ENCODE results near the gene IFIT1.

DNA sequence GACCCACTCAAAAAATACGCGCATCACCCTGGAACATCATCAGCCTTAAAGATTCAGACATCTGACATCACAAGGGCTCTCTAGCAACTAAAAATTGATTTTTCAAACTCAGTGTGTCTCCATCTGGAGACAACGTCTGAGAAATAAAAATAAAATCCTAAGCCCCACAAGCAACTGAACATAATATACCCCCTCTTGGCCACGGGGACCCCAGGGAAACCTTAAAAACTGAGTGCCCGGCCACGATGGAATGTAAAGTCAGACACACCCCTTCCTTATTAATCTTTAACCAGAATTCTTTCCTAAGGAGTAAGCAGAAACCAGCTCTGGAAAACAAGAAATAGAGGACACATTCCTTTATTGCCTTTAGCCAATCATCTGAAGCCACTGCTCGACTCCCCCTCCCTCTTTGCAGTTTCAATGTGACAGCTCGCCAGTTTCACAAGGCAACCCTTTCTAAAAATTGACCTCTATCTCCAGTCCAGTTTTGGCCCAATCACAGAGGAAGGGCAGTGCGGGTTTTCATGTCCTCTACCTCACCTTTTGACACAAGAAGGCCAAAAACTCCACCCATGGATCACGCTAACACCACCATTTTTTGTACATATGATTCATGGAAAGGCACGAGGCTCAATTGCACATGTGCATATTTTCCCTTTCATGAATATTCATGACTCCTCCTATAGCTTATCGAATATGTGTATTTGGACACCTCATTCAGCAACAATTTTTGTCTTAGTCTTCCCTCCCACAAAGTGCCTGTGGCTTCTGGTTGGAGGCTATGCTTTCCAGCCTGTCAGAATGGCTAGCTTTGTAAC is 40.4 kb upstream of the IFIT1 start:
- TF ChIP-seq EZH2phosphoT487 (IDR thresholded peaks at IDR 0.05), result no peak
- TF ChIP-seq, protein P1, sequence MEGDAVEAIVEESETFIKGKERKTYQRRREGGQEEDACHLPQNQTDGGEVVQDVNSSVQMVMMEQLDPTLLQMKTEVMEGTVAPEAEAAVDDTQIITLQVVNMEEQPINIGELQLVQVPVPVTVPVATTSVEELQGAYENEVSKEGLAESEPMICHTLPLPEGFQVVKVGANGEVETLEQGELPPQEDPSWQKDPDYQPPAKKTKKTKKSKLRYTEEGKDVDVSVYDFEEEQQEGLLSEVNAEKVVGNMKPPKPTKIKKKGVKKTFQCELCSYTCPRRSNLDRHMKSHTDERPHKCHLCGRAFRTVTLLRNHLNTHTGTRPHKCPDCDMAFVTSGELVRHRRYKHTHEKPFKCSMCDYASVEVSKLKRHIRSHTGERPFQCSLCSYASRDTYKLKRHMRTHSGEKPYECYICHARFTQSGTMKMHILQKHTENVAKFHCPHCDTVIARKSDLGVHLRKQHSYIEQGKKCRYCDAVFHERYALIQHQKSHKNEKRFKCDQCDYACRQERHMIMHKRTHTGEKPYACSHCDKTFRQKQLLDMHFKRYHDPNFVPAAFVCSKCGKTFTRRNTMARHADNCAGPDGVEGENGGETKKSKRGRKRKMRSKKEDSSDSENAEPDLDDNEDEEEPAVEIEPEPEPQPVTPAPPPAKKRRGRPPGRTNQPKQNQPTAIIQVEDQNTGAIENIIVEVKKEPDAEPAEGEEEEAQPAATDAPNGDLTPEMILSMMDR (IDR thresholded peaks at IDR 0.05), result no peak

Measured in neural progenitor cell (in vitro differentiated cells).